NCI-H748 (cell line): ENCODE results near the gene SARS2.

Experiments used
- DNase-seq: peaks from one replicate; lab custom pipeline; 2025; ENCODE audit not compliant: unreplicated experiment; lab: John Stamatoyannopoulos, UW

The SARS2 gene

GRCh38 chr19:38867171-38867780 lies 63.3 kb downstream of the SARS2 start:
- DNase-seq = no peak
